NCI-H2227 (cell line): ENCODE results near the gene TNNI2.
"Not testable (repeated sequence)": the region's sequence is repeated elsewhere in the genome, so short reads cannot be mapped to it uniquely, and the experiment has no call there.

Experiments used
- DNase-seq: peaks from one replicate; lab custom pipeline; 2025; ENCODE audit not compliant: unreplicated experiment; lab: John Stamatoyannopoulos, UW

Gene TNNI2

DNA sequence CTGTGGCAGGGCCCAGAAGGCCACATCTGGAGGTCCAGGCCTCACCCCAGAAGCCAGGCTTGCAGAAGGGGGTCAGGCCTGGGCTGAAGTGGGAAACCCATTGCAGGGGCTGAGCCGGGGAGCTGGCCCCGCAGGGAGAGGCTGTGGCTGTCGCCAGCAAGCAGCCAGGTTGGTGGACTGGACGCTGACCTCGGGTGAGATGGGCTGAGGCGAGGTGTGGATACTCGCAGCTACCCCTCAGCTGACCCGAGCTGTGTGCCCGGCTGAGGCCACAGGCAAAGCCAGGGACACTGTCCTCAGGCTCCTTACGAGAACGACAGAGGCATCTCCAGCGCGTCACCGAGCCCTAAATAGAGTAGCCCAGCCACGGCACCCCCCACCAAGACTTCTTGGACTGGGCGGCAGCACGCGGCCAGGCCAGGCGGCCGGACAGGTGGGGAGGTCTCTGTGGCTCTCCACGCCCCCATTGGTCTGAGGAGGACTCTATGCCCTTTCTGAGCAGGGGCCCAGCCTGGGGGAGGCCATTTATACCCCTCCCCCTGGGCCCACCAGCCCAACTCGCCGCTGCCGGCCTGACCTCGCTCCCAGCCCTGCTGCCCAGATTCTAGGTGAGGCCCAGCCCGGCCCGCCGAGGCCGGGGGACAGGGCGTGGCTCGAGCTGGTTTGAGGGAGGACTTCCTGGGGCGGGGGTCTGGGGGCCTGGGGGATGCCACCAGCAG, at the start of gene TNNI2:
TSS of gene TNNI2 (plus strand) at position 556 of the 719 bp plus-strand sequence. CDS start 716 bp downstream, outside the sequence.
- no peak for DNase-seq

GRCh38 chr11:1791912-1792311, 46.9 kb upstream of the TNNI2 start:
- no peak for DNase-seq

DNA sequence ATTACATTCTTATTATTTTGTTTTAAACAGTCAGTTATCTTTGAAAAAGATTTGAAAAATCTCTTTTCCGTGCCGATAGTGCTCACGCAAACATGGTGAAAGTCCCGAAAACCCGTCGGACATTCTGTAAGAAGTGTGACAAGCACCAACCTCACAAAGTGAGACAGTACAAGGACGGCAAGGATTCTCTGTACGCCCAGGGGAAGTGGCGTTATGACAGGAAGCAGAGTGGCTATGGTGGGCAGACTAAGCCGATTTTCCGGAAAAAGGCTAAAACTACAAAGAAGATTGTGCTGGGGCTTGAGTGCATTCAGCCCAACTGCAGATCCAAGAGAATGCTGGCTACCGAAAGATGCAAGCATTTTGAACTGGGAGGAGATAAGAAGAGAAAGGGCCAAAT, 46.3 kb upstream of the TNNI2 start:
- no peak for DNase-seq

GRCh38 chr11:1793081-1793480, 45.7 kb upstream of the TNNI2 start:
- DNase-seq = no peak

DNA sequence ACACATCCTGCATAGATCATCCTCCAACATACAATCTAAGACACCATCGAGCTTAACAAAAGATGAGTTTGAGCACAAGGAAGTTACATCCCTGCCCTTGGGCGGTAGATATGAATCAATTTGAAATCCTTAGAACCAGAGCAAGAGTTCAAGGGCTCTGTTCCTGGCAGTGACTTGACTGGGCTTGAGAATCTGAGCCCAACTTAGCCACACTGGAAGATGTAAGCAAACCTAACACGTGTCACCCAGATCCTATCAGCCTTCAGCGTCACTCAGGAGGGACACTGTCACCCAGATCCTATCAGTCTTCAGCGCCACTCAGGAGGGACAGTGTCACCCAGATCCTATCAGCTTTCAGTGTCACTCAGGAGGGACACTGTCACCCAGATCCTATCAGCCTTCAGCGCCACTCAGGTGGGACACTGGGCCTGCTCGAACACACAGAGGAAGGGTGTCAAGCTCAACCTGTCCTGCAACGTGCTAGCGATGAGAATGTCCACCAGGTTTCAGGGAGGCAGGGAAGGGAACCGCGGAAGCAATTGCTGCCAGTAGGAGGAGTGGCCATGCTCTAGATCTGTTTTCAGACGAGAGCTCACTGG, 42.3 kb upstream of the TNNI2 start:
- no peak for DNase-seq

DNA sequence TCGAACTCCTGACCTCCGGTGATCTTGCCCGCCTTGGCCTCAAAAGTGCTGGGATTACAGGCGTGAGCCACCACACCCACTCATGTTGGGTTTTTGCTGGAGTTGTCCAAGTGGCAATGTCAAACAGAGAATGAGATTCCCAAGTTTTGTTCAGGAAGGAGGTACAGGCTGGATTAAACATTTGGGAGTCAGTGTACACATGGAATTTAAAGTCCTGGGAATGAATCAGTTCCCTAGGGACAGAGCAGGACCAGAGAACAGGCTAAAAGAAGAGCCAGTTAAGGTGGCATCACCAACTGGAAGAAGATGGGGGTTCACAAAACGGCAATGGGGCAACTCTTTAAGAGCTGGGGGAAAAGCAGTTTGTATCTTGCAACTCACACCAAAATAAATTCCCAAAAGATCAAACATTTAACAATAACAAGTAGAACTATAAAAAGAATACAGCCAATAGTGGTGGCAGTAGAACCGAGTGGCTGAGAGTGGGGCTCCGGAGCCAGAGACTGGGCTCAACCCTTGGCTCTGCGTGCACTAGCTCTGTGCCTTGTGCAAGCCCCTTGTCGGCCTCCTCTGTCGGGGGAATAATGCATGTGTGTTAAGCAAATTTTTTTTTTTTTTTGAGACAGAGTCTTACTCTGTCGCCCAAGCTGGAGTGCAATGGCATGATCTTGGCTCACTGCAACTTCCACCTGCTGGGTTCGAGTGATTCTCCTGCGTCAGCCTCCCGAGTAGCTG, 41.2 kb upstream of the TNNI2 start:
- DNase-seq = no peak

GRCh38 chr11:1803246-1803645, 35.5 kb upstream of the TNNI2 start:
- no peak for DNase-seq

- DNase-seq = not testable (repeated sequence)
Observed at GRCh38 chr11:1803835-1804519, 34.8 kb upstream of the TNNI2 start.

DNA sequence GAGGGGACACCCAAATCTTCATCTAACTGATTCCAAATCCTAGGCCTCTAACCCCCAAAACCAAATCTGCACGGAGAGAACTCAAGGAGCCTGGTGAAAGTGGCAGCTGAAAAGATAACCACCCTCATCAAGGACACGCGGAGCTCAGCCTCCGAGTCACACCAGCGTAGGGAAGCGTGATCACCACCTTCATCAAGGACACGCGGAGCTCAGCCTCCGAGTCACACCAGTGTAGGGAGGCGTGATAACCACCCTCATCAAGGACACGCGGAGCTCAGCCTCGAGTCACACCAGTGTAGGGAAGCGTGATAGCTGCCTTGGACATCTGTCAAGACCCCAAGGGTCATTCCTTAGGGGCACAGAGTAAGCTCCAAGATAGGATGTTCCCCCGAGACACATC, 33.3 kb upstream of the TNNI2 start:
- DNase-seq = no peak

GRCh38 chr11:1807264-1807995, 31.4 kb upstream of the TNNI2 start:
- DNase-seq = no peak

DNA sequence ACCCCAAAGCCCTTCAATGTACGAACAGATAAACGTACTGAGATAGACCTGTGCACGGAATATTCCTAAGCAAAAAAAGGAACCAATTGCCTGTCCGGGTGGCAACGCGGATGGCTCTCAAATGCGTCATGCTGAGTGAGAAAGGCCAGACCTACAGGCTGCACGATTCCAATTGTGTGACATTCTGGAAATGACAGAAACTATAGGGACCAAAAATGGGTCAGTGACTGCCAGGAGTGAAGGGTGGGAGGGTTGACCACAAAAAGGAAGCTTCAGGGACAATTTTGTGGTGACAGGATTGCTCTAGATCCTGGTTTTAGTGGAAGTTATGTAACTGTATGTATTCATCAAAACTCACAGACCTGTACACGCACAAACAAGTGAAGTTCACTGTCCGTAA, 28.0 kb upstream of the TNNI2 start:
- no peak for DNase-seq

DNA sequence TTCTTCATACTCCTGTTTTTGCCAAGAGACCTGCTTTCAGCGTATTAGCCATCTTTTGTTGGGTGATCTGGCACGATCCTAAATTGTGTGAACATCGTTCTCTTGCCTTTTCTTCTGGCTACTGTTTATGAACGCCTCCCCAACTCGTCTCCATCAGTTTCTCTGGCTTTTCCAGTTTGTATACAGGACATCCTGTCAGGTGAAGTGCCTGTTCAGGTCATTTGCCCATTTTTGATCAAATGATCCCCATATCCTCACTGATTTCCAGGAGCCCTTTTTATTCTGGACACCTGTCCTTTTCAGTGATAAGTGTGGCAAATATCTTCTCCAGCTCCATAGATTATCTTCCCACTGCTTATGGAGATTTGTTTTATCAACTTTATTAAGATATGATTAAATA, 26.5 kb upstream of the TNNI2 start:
- no peak for DNase-seq

DNA sequence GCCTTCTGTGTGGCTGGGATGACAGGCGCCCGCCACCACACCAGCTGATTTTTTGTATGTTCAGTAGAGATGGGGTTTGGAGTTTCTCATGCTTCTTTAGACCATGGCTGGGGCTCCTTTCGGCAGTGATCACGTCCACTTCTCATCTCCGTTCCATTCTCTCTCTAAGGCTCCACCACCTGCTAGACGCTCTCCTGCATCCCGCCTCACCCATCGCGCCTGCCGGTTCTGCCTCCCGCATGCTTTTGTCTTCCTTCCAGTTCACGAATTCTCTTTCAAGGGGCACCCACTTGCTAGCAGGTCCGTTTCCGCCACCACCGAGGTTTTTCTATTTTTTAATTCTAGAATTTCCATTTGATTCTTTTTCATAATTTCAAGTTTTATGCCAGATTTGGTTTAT, 26.0 kb upstream of the TNNI2 start:
- no peak for DNase-seq

- not testable (repeated sequence) for DNase-seq
Observed at GRCh38 chr11:1813356-1813755, 25.4 kb upstream of the TNNI2 start.

DNA sequence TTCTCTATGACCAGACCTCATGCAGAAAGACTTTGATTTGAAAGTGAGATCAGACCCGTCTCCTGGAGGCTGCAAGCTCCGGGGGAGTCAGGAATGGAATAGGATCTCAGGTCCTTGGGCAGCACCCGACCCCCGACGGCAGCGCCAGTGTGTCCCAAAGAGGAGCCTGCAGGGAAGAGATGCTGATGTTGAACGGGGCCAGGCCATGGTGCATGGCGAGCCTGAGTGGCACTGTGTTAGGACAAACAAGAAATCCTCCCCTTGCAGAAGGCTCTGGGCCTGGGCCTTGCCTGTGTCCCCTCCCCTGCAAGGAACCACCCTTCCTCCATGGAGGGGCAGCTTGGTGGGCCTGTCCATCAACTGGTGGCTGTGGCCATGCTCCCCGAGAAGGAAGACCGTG, 24.1 kb upstream of the TNNI2 start:
- DNase-seq = no peak

DNA sequence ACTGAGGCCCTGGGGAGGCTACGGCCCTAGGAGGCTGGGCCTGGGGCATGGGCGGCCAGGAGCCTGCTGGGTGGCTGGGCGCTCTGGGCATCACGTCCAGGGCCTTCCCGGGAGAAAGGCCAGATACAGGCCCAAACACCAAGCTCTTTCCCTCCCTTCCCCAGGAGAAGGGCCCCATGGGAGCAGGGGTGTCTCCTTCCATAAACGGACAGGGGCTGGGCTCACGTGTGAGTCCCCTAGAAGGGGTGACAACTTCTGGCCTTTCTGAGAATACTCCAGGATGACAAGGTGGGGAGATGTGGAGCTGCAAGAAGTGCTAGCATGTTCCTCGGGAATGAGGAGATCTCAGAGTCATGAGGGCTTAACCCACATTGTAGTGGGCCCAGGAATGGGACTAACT, 23.5 kb upstream of the TNNI2 start:
- no peak for DNase-seq

DNA sequence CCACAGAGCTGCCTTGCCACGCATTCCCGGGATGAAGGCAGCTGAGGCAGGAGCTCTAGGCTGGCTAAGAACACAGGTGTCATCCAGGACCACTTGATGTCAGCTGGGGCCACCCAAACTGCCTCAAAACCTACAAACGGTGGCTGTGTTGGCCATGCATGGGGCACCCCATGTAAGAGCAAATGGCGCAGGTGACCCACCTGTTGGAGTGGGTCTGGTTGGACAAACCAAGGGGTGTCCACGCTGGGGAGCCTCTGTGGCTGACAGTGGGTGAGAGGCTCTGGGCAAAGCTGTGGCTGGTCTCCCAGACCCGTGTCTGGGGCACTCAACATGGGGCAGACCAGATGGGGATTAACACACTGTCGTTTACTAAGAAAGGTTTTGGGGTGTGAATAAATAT, 23.0 kb upstream of the TNNI2 start:
- DNase-seq = no peak

- no peak for DNase-seq
Observed at GRCh38 chr11:1817000-1817399, 21.8 kb upstream of the TNNI2 start.

DNA sequence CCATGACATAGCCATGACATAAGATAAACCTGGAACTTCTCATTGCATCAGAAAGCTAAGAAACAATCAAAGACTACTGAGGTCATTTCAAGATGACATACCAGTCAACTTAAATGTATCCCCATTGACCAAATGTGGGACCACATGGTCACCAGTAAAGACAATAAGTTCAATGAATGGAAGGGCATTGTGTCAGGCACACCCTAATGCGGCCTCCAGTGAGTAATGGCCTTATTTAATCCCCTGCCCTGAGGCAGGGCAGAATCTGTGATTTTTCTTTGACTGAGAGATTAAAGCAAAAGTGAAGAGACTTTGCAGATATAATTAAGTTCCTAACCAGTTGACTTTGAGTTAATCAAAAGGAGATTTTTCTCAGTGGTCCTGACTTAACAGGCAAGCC, 21.3 kb upstream of the TNNI2 start:
- DNase-seq = no peak

- no peak for DNase-seq
Observed at GRCh38 chr11:1819074-1819473, 19.7 kb upstream of the TNNI2 start.
